ENCODE results near the gene ABCG2. TPM values are rescaled to one million over a fixed set of nuclear protein-coding genes. Genes with fewer than 3 reads are reported as not detected.

ABCG2 gene
- total and polyA plus RNA-seq, 2 of the 8 experiments (the other 6 are each of a cell fraction or from before 2014, with no cell fraction given): 2.4 to 4.6 TPM

GRCh38 chr4:88070031-88070430 is 88.4 kb downstream of the ABCG2 start:
- Histone ChIP-seq H3K9me3 (ENCODE audit: insufficient read depth in 2 of 2, low read depth in 1 of 2, low read length in 1 of 2) (no peaks in the 10 kb centered on the region), H2BK12ac (ENCODE audit: low read depth, low read length) (no peak overlapping the region), H3K27ac (ENCODE audit: low read depth, low read length) (no peak overlapping the region), H4K5ac (ENCODE audit: insufficient read length, low read depth, low read length) (no peak overlapping the region), H2AFZ (ENCODE audit: low read length) (no peak overlapping the region), H4K20me1 (replicated peaks in 1 of 2; ENCODE audit: control insufficient read depth in 1 of 2, insufficient read depth in 2 of 2, low read length in 2 of 2) (peaks cover 0 to 2% of the 10 kb centered on the region in 2 experiments), H3K14ac (ENCODE audit: insufficient read length) (no peak overlapping the region), H3K23me2 (ENCODE audit: low read depth, low read length) (no peaks in the 10 kb centered on the region), H3K4me1 (replicated peaks in 1 of 4; ENCODE audit: control insufficient read depth in 3 of 4, insufficient read depth in 4 of 4, low read length in 3 of 4) (no peaks in the 10 kb centered on the region), H3K4me2 (ENCODE audit: insufficient read depth in 1 of 2, low read depth in 2 of 2, low read length in 2 of 2) (no peak overlapping the region), H2BK120ac (replicated peaks; ENCODE audit: low read depth, low read length) (no peak overlapping the region), H2BK5ac (ENCODE audit: low read depth, low read length) (no peak overlapping the region), H2AK5ac (ENCODE audit: low read depth, low read length) (no peak overlapping the region), H3K23ac (ENCODE audit: insufficient read length) (no peak overlapping the region), H3K27me3 (replicated peaks in 1 of 4; ENCODE audit: control insufficient read depth in 3 of 4, extremely low read depth in 1 of 4, insufficient read depth in 3 of 4, low read length in 3 of 4) (no peaks in the 10 kb centered on the region), H3K79me2 (ENCODE audit: control insufficient read depth in 1 of 2, insufficient read depth in 2 of 2, low read length in 2 of 2) (no peaks in the 10 kb centered on the region), H3K18ac (ENCODE audit: extremely low read depth, low read length) (no peak overlapping the region), H3K4me3 (ENCODE audit: extremely low read depth in 1 of 4, insufficient read depth in 2 of 4, low read depth in 3 of 4, low read length in 4 of 4) (no peak overlapping the region), H2BK20ac (ENCODE audit: low read length) (no peak overlapping the region), H4K91ac (replicated peaks; ENCODE audit: insufficient read length, low read length) (no peak overlapping the region), H2BK15ac (ENCODE audit: low read length) (no peak overlapping the region), H3K4ac (replicated peaks; ENCODE audit: insufficient read length, low read depth, low read length) (no peak overlapping the region), H3K36me3 (ENCODE audit: control insufficient read depth in 2 of 4, insufficient read depth in 4 of 4, low read length in 3 of 4) (peaks cover 13 to 82% (median 50%) of the 10 kb centered on the region in 4 experiments), H3K79me1 (ENCODE audit: low read depth, low read length) (no peaks in the 10 kb centered on the region), H3K9ac (replicated peaks in 1 of 4; ENCODE audit: extremely low read depth in 1 of 4, low read depth in 3 of 4, low read length in 3 of 4) (no peak overlapping the region), H3K56ac (replicated peaks; ENCODE audit: insufficient read length, low read depth, low read length) (no peak overlapping the region), H4K8ac (ENCODE audit: extremely low read depth, insufficient read depth, low read length) (no peak overlapping the region)
- no peak for DNase-seq (ENCODE audit: low read depth in 1 of 2, low spot score in 2 of 2)
- ChIA-PET POLR2A (ENCODE audit: partially characterized antibody) (no interaction called here), CTCF (ENCODE audit: partially characterized antibody) (no interaction called here)
- WGBS, 2 experiments (ENCODE audit: extremely low coverage in 1 of 2, insufficient coverage in 1 of 2, insufficient read length in 1 of 2, insufficient replicate concordance in 2 of 2, low coverage in 1 of 2, low lambda C conversion rate in 2 of 2, missing lambda C conversion rate in 1 of 2): 88% methylated on average over 1 of the region's 1 CpG; no CpG with 5 or more reads in 1 of the 2 experiments
- no peak for FAIRE-seq
- TF ChIP-seq NRF1 (IDR thresholded peaks at IDR 0.05; ENCODE audit: low read depth, low read length): no peak
- no peak for TF ChIP-seq TAF7 (optimal IDR thresholded peaks at IDR 0.05; ENCODE audit: borderline replicate concordance, low read depth, low read length)
- no peak for TF ChIP-seq KDM5A (IDR thresholded peaks at IDR 0.05; ENCODE audit: low read length)
- no peak for TF ChIP-seq HDAC2 (IDR thresholded peaks at IDR 0.05; ENCODE audit: borderline replicate concordance in 1 of 2, low read depth in 2 of 2, low read length in 2 of 2)
- no peak for TF ChIP-seq MAFK (IDR thresholded peaks at IDR 0.05; ENCODE audit: low read depth, low read length)
- no peak for TF ChIP-seq POLR2A (IDR thresholded peaks at IDR 0.05; ENCODE audit: control extremely low read depth in 1 of 2, low read depth in 2 of 2, low read length in 2 of 2)
- no peak for TF ChIP-seq SP2 (IDR thresholded peaks at IDR 0.05; ENCODE audit: low read length)
- TF ChIP-seq KDM1A (IDR thresholded peaks at IDR 0.05; ENCODE audit: borderline replicate concordance, low read length): no peak
- TF ChIP-seq EP300 (IDR thresholded peaks at IDR 0.05; ENCODE audit: borderline replicate concordance in 1 of 2, low read depth in 2 of 2, low read length in 2 of 2): no peak
- TF ChIP-seq PHF8 (conservative IDR thresholded peaks at IDR 0.05; ENCODE audit: low read depth, low read length): no peak
- no peak for TF ChIP-seq NANOG (IDR thresholded peaks at IDR 0.05; ENCODE audit: insufficient read depth, low read depth, low read length, poor library complexity, severe bottlenecking)
